PC-9 (cell line): Measurements from ENCODE around the gene FGF1.

ENCODE experiments used
- CTCF ChIP-seq: fragments of 200-600 bp; sonication (generic); conservative IDR thresholded peaks from 2 replicates; pipeline ENCODE4 v1.6.1; 2017; ENCODE audit warnings: mixed run types, antibody characterized with exemption, mild to moderate bottlenecking, moderate library complexity
- EZH2 ChIP-seq: fragments of 200-600 bp; sonication (generic); IDR thresholded peaks from 2 replicates; pipeline ENCODE4 v1.8.0; 2017; ENCODE audit warnings: antibody characterized with exemption, low read depth

DNA sequence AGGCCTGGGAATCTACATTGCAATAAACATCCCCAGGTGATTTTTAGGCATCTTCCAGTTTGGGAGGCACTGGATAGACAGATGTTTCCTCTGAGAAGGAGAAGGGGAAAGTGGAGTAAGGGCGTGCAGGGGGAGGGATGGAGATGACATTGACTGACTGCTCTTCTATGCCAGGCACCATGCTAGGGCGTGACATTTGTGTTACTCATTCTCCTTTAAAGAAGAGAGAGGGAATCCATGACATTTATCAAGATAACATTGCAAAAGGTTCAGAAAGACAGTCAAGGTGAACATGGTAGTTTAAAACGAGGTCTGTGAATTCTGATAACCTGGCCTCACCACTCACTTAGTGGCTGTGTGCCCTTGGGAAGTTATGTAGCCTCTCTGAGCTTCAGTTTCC is 35.8 kb downstream of the FGF1 start:
- no peak for TF ChIP-seq CTCF
- TF ChIP-seq EZH2: no peak
